ENCODE measurements around the gene MYO1B.
A peak's percentile ranks its signal among the peaks of the same experiment; 100 is the strongest.

MYO1B gene

GRCh38 chr2:191268596-191268995 lies 23.4 kb downstream of the MYO1B start:
- no peak overlapping the region for H3K4me3 ChIP-seq (ENCODE audit: insufficient read length, low read depth)
- H3K4me1 ChIP-seq (ENCODE audit: insufficient read depth, insufficient read length): no peaks in the 10 kb centered on the region
- no peaks in the 10 kb centered on the region for H3K9me3 ChIP-seq (ENCODE audit: insufficient read depth, low read length)
- TF ChIP-seq YY1 (IDR thresholded peaks at IDR 0.05; ENCODE audit: insufficient read depth, insufficient read length) (no peak), SUZ12 (IDR thresholded peaks at IDR 0.05; ENCODE audit: extremely low read depth, insufficient read depth, insufficient read length) (no peak), ZNF274 (IDR thresholded peaks at IDR 0.05; ENCODE audit: low read depth, low read length) (no peak)
- no peak for DNase-seq (ENCODE audit: low read depth, low spot score)
- H3K27me3 ChIP-seq (ENCODE audit: insufficient read depth, insufficient read length): no peaks in the 10 kb centered on the region
- H3K36me3 ChIP-seq (ENCODE audit: insufficient read depth, insufficient read length, low read length): peaks cover 3% of the 10 kb centered on the region
- H3K9ac ChIP-seq (ENCODE audit: insufficient read length, low read depth): no peak overlapping the region

- Histone ChIP-seq H3K4me1 (ENCODE audit: insufficient read depth, insufficient read length) (no peaks in the 10 kb centered on the region), H3K9me3 (ENCODE audit: insufficient read depth, low read length) (no peaks in the 10 kb centered on the region), H3K27me3 (ENCODE audit: insufficient read depth, insufficient read length) (no peaks in the 10 kb centered on the region), H3K36me3 (ENCODE audit: insufficient read depth, insufficient read length, low read length) (peaks cover 3% of the 10 kb centered on the region), H3K4me3 (ENCODE audit: insufficient read length, low read depth) (no peak overlapping the region), H3K9ac (ENCODE audit: insufficient read length, low read depth) (no peak overlapping the region)
- no peak for DNase-seq (ENCODE audit: low read depth, low spot score)
- TF ChIP-seq ZNF274 (IDR thresholded peaks at IDR 0.05; ENCODE audit: low read depth, low read length) (no peak), YY1 (IDR thresholded peaks at IDR 0.05; ENCODE audit: insufficient read depth, insufficient read length) (no peak), SUZ12 (IDR thresholded peaks at IDR 0.05; ENCODE audit: extremely low read depth, insufficient read depth, insufficient read length) (no peak)
These were observed 25.3 kb downstream of the MYO1B start for GRCh38 chr2:191270306-191271161.

DNA sequence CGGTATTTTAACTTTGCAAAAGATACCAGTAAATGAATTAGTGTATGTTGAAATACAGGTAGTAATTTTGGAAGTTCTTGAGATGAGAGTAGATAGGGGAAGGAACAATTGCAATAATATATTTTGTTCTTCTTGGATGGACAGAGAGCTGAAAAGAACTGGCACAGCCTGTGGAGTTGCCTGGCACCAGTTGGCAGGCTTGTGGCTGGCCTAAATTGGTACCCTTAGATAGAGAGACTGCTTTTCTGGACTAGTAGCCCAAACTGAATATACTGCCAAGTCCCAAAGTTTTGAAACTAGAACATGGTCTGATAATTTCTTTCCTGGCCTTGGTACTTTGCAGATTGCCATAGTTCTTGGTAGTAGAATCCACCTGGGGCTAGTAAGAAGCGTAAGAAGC lies 26.9 kb downstream of the MYO1B start:
- Histone ChIP-seq H3K4me3 (ENCODE audit: insufficient read length, low read depth) (no peak overlapping the region), H3K36me3 (ENCODE audit: insufficient read depth, insufficient read length, low read length) (peaks cover 8% of the 10 kb centered on the region), H3K9ac (ENCODE audit: insufficient read length, low read depth) (no peak overlapping the region), H3K9me3 (ENCODE audit: insufficient read depth, low read length) (no peaks in the 10 kb centered on the region), H3K4me1 (ENCODE audit: insufficient read depth, insufficient read length) (no peaks in the 10 kb centered on the region), H3K27me3 (ENCODE audit: insufficient read depth, insufficient read length) (no peaks in the 10 kb centered on the region)
- no peak for DNase-seq (ENCODE audit: low read depth, low spot score)
- TF ChIP-seq YY1 (IDR thresholded peaks at IDR 0.05; ENCODE audit: insufficient read depth, insufficient read length) (no peak), SUZ12 (IDR thresholded peaks at IDR 0.05; ENCODE audit: extremely low read depth, insufficient read depth, insufficient read length) (no peak), ZNF274 (IDR thresholded peaks at IDR 0.05; ENCODE audit: low read depth, low read length) (no peak)

DNA sequence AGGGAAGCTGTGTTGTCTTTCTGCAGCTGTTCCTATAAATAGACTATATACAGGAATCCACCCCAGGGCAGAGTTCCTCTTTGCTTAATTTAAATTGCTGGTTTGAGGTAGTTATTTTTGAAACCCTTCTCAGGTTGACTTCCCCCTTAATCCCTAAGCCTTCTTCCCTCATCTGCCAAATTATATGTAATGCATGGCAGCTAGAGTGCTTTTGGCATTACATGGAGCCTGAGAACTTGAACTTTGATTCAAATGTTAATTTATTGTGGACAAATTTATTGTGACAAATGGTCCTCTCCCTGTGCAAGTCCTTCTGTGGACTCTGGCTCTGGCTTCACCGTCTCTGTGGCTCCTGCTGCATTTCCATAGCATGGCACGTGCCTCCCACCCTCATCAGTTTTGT lies 29.2 kb downstream of the MYO1B start:
- H3K36me3 ChIP-seq (ENCODE audit: insufficient read depth, insufficient read length, low read length): peaks cover 20% of the 10 kb centered on the region
- H3K9me3 ChIP-seq (ENCODE audit: insufficient read depth, low read length): no peaks in the 10 kb centered on the region
- H3K4me3 ChIP-seq (ENCODE audit: insufficient read length, low read depth): no peak overlapping the region
- no peaks in the 10 kb centered on the region for H3K4me1 ChIP-seq (ENCODE audit: insufficient read depth, insufficient read length)
- H3K27me3 ChIP-seq (ENCODE audit: insufficient read depth, insufficient read length): no peaks in the 10 kb centered on the region
- no peak overlapping the region for H3K9ac ChIP-seq (ENCODE audit: insufficient read length, low read depth)
- DNase-seq (ENCODE audit: low read depth, low spot score): no peak
- TF ChIP-seq ZNF274 (IDR thresholded peaks at IDR 0.05; ENCODE audit: low read depth, low read length): no peak
- no peak for TF ChIP-seq YY1 (IDR thresholded peaks at IDR 0.05; ENCODE audit: insufficient read depth, insufficient read length)
- TF ChIP-seq SUZ12 (IDR thresholded peaks at IDR 0.05; ENCODE audit: extremely low read depth, insufficient read depth, insufficient read length): no peak

DNA sequence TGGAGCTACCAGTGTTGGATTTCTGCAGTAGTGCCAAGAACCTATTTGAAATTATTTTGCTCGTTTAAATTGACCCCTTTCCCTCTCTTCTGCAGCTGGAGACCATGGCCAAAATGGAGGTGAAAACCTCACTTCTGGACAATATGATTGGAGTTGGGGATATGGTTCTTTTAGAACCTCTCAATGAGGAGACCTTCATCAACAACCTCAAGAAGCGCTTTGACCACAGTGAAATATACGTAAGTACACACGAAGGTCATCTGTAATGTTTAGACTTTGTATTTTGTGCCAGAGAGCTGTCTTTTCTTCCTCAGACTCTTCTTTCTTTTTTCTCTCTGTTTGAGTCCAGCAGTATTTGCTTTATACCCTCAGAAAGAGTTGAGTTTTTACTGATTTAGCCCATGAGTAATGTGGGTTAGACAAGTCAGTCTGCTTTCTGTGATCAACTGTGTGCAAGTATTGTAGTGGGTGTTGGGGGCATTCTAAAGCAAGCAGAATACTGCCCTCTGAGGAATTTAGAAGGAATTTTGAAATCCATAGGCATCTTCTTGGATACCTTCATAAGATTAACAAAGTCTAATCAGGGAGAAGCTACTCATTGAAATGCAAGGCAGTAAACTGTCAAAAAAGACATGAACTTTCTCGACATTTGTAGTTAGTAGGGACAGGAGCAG lies 31.7 kb downstream of the MYO1B start:
- TF ChIP-seq SUZ12 (IDR thresholded peaks at IDR 0.05; ENCODE audit: extremely low read depth, insufficient read depth, insufficient read length) (no peak), ZNF274 (IDR thresholded peaks at IDR 0.05; ENCODE audit: low read depth, low read length) (no peak)

GRCh38 chr2:191280290-191280689 lies 35.1 kb downstream of the MYO1B start:
- H3K9ac ChIP-seq (ENCODE audit: insufficient read length, low read depth): no peak overlapping the region
- no peaks in the 10 kb centered on the region for H3K9me3 ChIP-seq (ENCODE audit: insufficient read depth, low read length)
- no peak overlapping the region for H3K4me3 ChIP-seq (ENCODE audit: insufficient read length, low read depth)
- no peaks in the 10 kb centered on the region for H3K4me1 ChIP-seq (ENCODE audit: insufficient read depth, insufficient read length)
- H3K27me3 ChIP-seq (ENCODE audit: insufficient read depth, insufficient read length): no peaks in the 10 kb centered on the region
- DNase-seq (ENCODE audit: low read depth, low spot score): peak; percentile 69
- no peak for TF ChIP-seq ZNF274 (IDR thresholded peaks at IDR 0.05; ENCODE audit: low read depth, low read length)
- TF ChIP-seq SUZ12 (IDR thresholded peaks at IDR 0.05; ENCODE audit: extremely low read depth, insufficient read depth, insufficient read length): no peak
- TF ChIP-seq YY1 (IDR thresholded peaks at IDR 0.05; ENCODE audit: insufficient read depth, insufficient read length): no peak
- peaks cover 45% of the 10 kb centered on the region for H3K36me3 ChIP-seq (ENCODE audit: insufficient read depth, insufficient read length, low read length)

More for the DNA sequence above, 31.7 kb downstream of the MYO1B start:
- Histone ChIP-seq H3K27me3 (ENCODE audit: insufficient read depth, insufficient read length) (no peaks in the 10 kb centered on the region), H3K36me3 (ENCODE audit: insufficient read depth, insufficient read length, low read length) (peaks cover 31% of the 10 kb centered on the region), H3K4me3 (ENCODE audit: insufficient read length, low read depth) (no peak overlapping the region), H3K9ac (ENCODE audit: insufficient read length, low read depth) (no peak overlapping the region), H3K9me3 (ENCODE audit: insufficient read depth, low read length) (no peaks in the 10 kb centered on the region), H3K4me1 (ENCODE audit: insufficient read depth, insufficient read length) (no peaks in the 10 kb centered on the region)
- DNase-seq (ENCODE audit: low read depth, low spot score): no peak
